ENCODE measurements around the gene SPATA12. TPM values are rescaled to one million over a fixed set of nuclear protein-coding genes. Genes with fewer than 3 reads are reported as not detected.

Gene SPATA12
- total RNA-seq, 2 experiments from 2014 or later = not detected

DNA sequence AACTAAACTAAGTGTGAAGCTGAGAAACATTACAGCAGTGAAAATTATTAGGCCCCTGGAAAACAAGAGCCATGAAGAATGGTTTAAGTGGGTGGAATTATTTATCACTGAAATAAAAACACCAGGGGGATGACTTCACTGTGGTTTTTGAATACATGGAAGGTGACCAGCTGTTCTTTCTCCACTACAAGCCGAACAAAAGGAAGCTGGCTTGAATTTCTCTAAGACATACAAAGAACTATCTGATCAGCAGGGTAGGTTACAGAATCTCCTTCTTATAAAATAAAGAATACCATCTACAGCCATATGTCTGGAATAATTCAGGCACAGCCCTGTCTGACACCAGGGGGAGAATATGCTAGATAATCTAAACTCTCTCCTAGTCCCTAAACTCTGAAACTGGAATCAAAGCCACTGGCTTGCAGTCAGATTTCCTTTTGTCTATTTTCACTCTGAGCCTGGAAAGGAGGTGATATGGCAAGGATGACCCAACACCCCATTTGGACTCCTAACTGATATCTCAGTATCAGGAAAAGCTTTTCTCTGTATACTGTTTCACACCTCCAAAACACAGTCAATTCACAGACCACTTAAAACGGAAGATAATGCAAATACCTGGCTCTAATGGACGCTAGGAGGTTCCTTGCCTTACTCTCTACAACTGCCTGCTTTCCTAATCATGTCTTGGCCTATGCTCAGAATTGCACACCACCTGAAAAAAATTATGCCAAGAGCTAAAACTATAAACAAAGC lies 31.2 kb downstream of the SPATA12 start:
- Mint-ChIP-seq H3K27ac (no peak overlapping the region), H3K36me3 (ENCODE audit: low read depth) (no peaks in the 10 kb centered on the region), H3K4me3 (no peak overlapping the region), H3K9me3 (no peaks in the 10 kb centered on the region), H3K4me1 (ENCODE audit: low read depth) (no peaks in the 10 kb centered on the region), H3K27me3 (no peaks in the 10 kb centered on the region)
- ChIA-PET CTCF (interaction anchor here (1.3 to 7.3 kb wide), 2 partner anchors 9 to 78 kb away, joined by 3 to 40 read pairs; no protein-coding TSS in a partner anchor), POLR2A (no interaction called here)
- no peak for ATAC-seq
- TF ChIP-seq, protein P1, sequence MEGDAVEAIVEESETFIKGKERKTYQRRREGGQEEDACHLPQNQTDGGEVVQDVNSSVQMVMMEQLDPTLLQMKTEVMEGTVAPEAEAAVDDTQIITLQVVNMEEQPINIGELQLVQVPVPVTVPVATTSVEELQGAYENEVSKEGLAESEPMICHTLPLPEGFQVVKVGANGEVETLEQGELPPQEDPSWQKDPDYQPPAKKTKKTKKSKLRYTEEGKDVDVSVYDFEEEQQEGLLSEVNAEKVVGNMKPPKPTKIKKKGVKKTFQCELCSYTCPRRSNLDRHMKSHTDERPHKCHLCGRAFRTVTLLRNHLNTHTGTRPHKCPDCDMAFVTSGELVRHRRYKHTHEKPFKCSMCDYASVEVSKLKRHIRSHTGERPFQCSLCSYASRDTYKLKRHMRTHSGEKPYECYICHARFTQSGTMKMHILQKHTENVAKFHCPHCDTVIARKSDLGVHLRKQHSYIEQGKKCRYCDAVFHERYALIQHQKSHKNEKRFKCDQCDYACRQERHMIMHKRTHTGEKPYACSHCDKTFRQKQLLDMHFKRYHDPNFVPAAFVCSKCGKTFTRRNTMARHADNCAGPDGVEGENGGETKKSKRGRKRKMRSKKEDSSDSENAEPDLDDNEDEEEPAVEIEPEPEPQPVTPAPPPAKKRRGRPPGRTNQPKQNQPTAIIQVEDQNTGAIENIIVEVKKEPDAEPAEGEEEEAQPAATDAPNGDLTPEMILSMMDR (IDR thresholded peaks at IDR 0.05) = no peak
- intact Hi-C loops (cut with micrococcal nuclease) = no loop called here
- DNase-seq = no peak

DNA sequence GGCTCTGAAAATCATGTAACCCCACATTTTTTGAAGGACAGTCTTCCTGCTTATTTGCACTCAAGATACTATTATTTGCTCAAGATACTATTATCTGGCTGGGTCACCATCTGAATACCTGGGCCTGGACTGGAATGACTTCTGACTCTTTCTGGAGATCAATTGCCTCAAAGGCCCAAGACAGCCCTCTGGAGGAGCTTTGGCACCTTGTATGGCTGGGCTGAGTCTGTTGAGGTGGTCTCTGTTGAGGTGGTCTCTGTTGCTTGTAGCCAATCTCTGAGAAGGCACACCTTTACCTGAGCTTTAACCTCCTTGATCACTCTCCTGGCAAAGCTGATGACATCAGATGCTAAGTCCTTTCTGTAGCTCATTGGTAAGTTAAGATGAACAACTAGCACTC lies 33.0 kb downstream of the SPATA12 start:
- CTCF ChIA-PET = interaction anchor here (1.6 kb wide), 1 partner anchor 10 kb away, joined by 4 read pairs; no protein-coding TSS in a partner anchor

DNA sequence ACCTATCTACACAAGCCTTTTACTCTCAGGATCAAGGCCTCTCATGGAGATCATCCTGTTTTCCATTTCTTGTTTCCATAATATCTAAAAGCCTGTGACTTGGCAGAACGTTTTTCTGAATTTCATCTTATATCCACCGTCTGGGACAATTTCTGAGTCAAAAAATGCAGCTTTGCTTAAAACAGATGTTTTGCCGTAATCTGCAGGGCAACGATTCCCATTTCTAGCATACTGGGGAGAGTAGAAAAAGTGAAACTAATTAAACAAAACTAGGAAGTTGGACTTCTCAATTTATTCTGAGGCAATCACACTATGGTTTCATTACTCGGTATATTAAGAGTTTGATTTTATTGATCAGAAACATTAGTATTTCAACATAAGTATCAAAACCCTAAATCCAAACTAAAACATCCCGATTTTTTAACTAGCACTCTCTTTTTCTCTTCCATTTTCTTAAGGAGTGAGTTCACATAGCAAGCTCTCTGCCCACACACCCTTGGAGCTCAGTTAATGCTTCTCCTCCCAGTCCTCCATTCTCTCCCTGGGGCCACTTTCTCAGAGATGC lies 33.6 kb downstream of the SPATA12 start:
- Mint-ChIP-seq H3K4me1 (ENCODE audit: low read depth) (no peaks in the 10 kb centered on the region), H3K4me3 (no peak overlapping the region), H3K27me3 (no peaks in the 10 kb centered on the region), H3K27ac (no peak overlapping the region), H3K36me3 (ENCODE audit: low read depth) (no peaks in the 10 kb centered on the region), H3K9me3 (no peaks in the 10 kb centered on the region)
- ChIA-PET POLR2A (interaction anchor here (0.6 kb wide), 1 partner anchor 532 kb away, joined by 4 read pairs; no protein-coding TSS in a partner anchor), CTCF (interaction anchor here (1.6 kb wide), 1 partner anchor 10 kb away, joined by 4 read pairs; no protein-coding TSS in a partner anchor)
- intact Hi-C loops (cut with micrococcal nuclease) = no loop called here
- no peak for DNase-seq
- TF ChIP-seq, protein P1 (IDR thresholded peaks at IDR 0.05) = no peak
- ATAC-seq = no peak

More for the DNA sequence above, 33.0 kb downstream of the SPATA12 start:
- Mint-ChIP-seq H3K4me1 (ENCODE audit: low read depth) (no peaks in the 10 kb centered on the region), H3K9me3 (no peaks in the 10 kb centered on the region), H3K27me3 (no peaks in the 10 kb centered on the region), H3K27ac (no peak overlapping the region), H3K36me3 (ENCODE audit: low read depth) (no peaks in the 10 kb centered on the region), H3K4me3 (no peak overlapping the region)
- TF ChIP-seq, protein P1 (IDR thresholded peaks at IDR 0.05) = no peak
- intact Hi-C loops (cut with micrococcal nuclease) = no loop called here
- DNase-seq (no peak), ATAC-seq (no peak)
- POLR2A ChIA-PET = interaction anchor here (0.6 kb wide), 1 partner anchor 532 kb away, joined by 4 read pairs; no protein-coding TSS in a partner anchor

DNA sequence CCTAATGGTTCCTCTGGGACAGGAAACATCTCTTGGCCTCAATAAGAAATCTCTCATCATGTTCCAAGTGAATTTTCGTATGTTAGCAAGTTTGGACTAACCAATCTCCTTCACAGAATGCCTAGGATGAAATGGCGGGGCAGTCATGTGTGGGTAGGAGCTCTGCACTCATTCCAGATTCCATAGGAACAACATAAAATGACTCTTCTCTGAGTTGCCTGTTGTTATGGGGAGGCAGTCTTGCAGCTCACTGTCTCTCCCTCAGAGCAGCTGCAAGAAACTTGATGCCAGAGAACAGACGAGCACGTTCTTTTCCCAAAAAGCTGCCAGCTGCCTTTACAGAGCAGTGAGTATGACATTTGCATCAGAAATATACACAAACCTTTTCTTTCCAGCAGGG lies 34.1 kb downstream of the SPATA12 start:
- H3K36me3 Mint-ChIP-seq (ENCODE audit: low read depth) = no peaks in the 10 kb centered on the region
- DNase-seq (no peak), ATAC-seq (no peak)
- ChIA-PET CTCF (interaction anchor here (1.6 kb wide), 1 partner anchor 9 kb away, joined by 4 read pairs; no protein-coding TSS in a partner anchor), POLR2A (no interaction called here)
- no peak overlapping the region for H3K27ac Mint-ChIP-seq
- TF ChIP-seq, protein P1 (IDR thresholded peaks at IDR 0.05) = no peak
- no peak overlapping the region for H3K4me3 Mint-ChIP-seq
- intact Hi-C loops (cut with micrococcal nuclease) = no loop called here
- no peaks in the 10 kb centered on the region for H3K4me1 Mint-ChIP-seq (ENCODE audit: low read depth)
- H3K9me3 Mint-ChIP-seq = no peaks in the 10 kb centered on the region
- H3K27me3 Mint-ChIP-seq = no peaks in the 10 kb centered on the region

DNA sequence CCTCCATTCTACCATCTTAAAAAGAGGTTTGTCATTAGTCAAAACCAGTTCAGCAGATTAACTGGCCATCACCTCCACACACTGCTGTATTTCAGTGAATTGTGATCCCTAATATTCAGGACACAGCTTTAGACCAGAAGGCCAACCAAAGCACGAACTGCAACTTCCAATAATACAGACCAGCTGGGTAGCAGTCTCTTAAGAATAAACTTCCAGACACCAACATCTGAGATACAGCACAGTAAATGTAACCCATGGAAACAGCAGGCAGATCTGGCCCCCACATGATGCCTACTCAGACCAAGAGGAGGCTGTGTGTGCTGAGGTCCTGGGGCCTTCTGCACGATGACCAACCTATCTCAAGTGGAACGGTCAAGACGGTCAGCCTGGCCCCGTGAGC lies 34.9 kb downstream of the SPATA12 start:
- Mint-ChIP-seq H3K27me3 (no peaks in the 10 kb centered on the region), H3K4me1 (ENCODE audit: low read depth) (no peaks in the 10 kb centered on the region), H3K4me3 (no peak overlapping the region), H3K36me3 (ENCODE audit: low read depth) (no peaks in the 10 kb centered on the region), H3K9me3 (no peaks in the 10 kb centered on the region), H3K27ac (no peak overlapping the region)
- POLR2A ChIA-PET = no interaction called here
- DNase-seq (no peak), ATAC-seq (no peak)
- intact Hi-C loops (cut with micrococcal nuclease) = no loop called here
- TF ChIP-seq, protein P1 (IDR thresholded peaks at IDR 0.05) = no peak
- CTCF ChIA-PET = interaction anchor here (1.5 kb wide), 1 partner anchor 100 kb away, joined by 3 read pairs; no protein-coding TSS in a partner anchor

All from activated CD8-positive, alpha-beta T cell treated with anti-CD3 and anti-CD28 coated beads for 36 hours (primary cell).